Neural cell (in vitro differentiated cells): ENCODE results near the gene PRKAG2.

Experiments used
- EP300 ChIP-seq: fragments of 450-650 bp; conservative IDR thresholded peaks from 2 replicates; pipeline ENCODE4 v1.6.1; 2014; ENCODE audit warnings: antibody characterized with exemption, mild to moderate bottlenecking, moderate library complexity; ENCODE audit not compliant: poor library complexity, severe bottlenecking
- EZH2 ChIP-seq: fragments of 200-600, 300-800 bp; shearing (Covaris generic), sonication (generic); IDR thresholded peaks from 2 replicates; pipeline ENCODE4 v1.6.1; 2014; ENCODE audit warnings: antibody characterized with exemption, low read length, borderline replicate concordance, mild to moderate bottlenecking; ENCODE audit not compliant: insufficient read depth, poor library complexity, severe bottlenecking
- MXI1 ChIP-seq: fragments of 450-650 bp; conservative IDR thresholded peaks from 2 replicates; pipeline ENCODE4 v1.6.1; 2014; ENCODE audit warnings: antibody characterized with exemption, mild to moderate bottlenecking; ENCODE audit not compliant: poor library complexity, severe bottlenecking
- POLR2AphosphoS5 ChIP-seq: IDR thresholded peaks from 2 replicates; pipeline ENCODE4 v1.6.1; 2012
- RAD21 ChIP-seq: fragments of 450-650 bp; conservative IDR thresholded peaks from 2 replicates; pipeline ENCODE4 v1.6.1; 2014; ENCODE audit warnings: antibody characterized with exemption, mild to moderate bottlenecking, moderate library complexity
- SMC3 ChIP-seq: fragments of 450-650 bp; conservative IDR thresholded peaks from 2 replicates; pipeline ENCODE4 v1.6.1; 2014; ENCODE audit warnings: antibody characterized with exemption, mild to moderate bottlenecking, moderate library complexity; ENCODE audit not compliant: poor library complexity
- TAF1 ChIP-seq: IDR thresholded peaks from 2 replicates; pipeline ENCODE4 v1.6.1; 2012; ENCODE audit warnings: low read depth
- TF ChIP-seq, protein P1 (sequence below): fragments of 450-650 bp; IDR thresholded peaks from 2 replicates; pipeline ENCODE4 v1.5.1; 2014; ENCODE audit warnings: antibody characterized with exemption, mild to moderate bottlenecking, moderate library complexity; ENCODE audit not compliant: poor library complexity, severe bottlenecking
- TF ChIP-seq, protein P2 (sequence below): IDR thresholded peaks from 2 replicates; pipeline ENCODE4 v1.6.1; 2012; ENCODE audit warnings: borderline replicate concordance

DNA sequence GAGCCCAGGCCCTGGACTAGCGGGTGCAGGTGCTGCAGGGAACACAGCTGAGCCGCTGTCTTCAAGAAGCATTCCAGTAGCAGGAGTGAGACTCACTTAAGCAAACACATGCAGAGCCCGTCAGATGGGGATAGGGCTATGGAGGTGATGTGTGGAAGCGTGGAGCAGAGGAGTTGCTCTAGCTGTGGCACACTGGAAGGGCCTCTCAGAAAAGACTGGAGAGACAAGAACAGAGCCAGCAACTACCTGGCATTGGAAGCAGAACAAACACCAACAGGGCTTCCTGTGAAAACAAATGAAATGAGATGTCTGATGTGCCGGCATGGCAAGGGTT is 41.6 kb upstream of the PRKAG2 start:
- no peak for TF ChIP-seq EP300
- TF ChIP-seq, protein P1, sequence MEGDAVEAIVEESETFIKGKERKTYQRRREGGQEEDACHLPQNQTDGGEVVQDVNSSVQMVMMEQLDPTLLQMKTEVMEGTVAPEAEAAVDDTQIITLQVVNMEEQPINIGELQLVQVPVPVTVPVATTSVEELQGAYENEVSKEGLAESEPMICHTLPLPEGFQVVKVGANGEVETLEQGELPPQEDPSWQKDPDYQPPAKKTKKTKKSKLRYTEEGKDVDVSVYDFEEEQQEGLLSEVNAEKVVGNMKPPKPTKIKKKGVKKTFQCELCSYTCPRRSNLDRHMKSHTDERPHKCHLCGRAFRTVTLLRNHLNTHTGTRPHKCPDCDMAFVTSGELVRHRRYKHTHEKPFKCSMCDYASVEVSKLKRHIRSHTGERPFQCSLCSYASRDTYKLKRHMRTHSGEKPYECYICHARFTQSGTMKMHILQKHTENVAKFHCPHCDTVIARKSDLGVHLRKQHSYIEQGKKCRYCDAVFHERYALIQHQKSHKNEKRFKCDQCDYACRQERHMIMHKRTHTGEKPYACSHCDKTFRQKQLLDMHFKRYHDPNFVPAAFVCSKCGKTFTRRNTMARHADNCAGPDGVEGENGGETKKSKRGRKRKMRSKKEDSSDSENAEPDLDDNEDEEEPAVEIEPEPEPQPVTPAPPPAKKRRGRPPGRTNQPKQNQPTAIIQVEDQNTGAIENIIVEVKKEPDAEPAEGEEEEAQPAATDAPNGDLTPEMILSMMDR, result no peak
- no peak for TF ChIP-seq TAF1
- no peak for TF ChIP-seq RAD21
- no peak for TF ChIP-seq EZH2
- TF ChIP-seq, protein P2, sequence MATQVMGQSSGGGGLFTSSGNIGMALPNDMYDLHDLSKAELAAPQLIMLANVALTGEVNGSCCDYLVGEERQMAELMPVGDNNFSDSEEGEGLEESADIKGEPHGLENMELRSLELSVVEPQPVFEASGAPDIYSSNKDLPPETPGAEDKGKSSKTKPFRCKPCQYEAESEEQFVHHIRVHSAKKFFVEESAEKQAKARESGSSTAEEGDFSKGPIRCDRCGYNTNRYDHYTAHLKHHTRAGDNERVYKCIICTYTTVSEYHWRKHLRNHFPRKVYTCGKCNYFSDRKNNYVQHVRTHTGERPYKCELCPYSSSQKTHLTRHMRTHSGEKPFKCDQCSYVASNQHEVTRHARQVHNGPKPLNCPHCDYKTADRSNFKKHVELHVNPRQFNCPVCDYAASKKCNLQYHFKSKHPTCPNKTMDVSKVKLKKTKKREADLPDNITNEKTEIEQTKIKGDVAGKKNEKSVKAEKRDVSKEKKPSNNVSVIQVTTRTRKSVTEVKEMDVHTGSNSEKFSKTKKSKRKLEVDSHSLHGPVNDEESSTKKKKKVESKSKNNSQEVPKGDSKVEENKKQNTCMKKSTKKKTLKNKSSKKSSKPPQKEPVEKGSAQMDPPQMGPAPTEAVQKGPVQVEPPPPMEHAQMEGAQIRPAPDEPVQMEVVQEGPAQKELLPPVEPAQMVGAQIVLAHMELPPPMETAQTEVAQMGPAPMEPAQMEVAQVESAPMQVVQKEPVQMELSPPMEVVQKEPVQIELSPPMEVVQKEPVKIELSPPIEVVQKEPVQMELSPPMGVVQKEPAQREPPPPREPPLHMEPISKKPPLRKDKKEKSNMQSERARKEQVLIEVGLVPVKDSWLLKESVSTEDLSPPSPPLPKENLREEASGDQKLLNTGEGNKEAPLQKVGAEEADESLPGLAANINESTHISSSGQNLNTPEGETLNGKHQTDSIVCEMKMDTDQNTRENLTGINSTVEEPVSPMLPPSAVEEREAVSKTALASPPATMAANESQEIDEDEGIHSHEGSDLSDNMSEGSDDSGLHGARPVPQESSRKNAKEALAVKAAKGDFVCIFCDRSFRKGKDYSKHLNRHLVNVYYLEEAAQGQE, result no peak
- no peak for TF ChIP-seq SMC3
- no peak for TF ChIP-seq POLR2AphosphoS5
- TF ChIP-seq MXI1, result no peak
